Stimulated activated CD4-positive, alpha-beta T cell treated with anti-CD3 and anti-CD28 coated beads, Interleukin-12 subunit alpha, Interleukin-12 subunit beta, amount 100 ng/mL, for 48 hours (primary cell): ENCODE data around the gene SMIM35.

Experiments
- DNase-seq, 3 donors: peaks; one replicate each; pipeline ENCODE4 v3.0.0-alpha.2; 2020; ENCODE audit warnings: low read depth in 2 of 3, low spot score in 1 of 3

Gene SMIM35

DNA sequence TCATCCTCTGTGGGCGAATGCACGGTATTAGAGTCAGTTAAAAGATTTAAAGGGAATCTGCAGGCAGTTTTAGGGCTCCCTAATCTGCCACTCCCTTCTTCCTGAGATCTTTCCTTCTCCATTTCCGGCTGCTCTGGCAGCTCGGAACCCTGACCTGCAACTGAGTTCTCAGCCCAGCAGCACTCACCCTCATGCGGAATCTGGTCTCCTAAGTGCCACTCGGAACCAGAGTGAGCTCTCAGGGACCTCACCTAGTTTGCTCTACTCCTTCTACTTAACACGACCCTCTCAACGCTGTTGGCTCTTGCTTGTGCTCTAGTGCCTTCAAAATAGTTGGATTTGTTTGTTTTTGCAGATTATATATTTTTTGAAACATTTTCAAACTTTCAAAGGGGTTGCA lies 119.9 kb downstream of the SMIM35 start:
- DNase-seq = no peak

- DNase-seq = no peak
Measured at GRCh38 chr11:117962826-117963225, 123.9 kb downstream of the SMIM35 start.

DNA sequence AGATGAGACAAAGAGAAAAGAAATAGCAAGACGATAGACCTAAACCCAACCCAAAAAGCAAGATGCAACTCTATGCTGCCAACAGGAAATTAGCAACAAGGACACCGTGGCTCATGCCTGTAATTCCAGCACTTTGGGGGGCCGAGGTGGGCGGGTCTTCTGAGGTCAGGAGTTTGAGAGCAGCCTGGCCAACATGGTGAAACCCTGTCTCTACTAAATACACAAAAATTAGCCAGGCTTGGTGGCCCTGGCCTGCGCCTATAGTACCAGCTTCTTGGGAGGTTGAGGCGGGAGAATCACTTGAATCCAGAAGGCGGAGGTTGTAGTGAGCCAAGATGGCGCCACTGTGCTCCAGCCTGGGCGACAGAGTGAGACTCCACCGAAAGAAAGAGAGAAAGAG lies 124.9 kb downstream of the SMIM35 start:
- no peak for DNase-seq

DNA sequence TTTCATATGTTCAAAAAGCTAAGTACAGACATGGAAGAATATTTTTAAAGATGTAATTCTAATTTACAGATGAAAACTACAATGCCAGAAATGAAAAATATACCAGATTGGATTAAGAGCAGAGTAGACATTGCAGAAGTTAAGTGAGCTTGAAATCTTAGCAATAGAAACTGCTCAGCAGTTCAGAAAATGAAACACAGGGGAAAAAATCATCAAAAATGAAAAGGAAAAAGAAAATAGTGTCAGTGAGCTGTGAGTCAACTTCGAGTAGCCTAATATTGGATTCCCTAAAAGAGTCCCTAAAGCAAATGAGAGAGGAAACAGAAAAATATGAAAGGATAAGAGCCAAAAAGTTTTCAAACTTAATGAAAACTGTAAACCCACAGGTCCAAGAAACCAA lies 126.4 kb downstream of the SMIM35 start:
- no peak for DNase-seq

GRCh38 chr11:117959438-117960149 lies 127.2 kb downstream of the SMIM35 start:
- DNase-seq = no peak

GRCh38 chr11:117958949-117959348 lies 127.8 kb downstream of the SMIM35 start:
- no peak for DNase-seq
